ENCODE results near the gene MGAT5B.

DNA sequence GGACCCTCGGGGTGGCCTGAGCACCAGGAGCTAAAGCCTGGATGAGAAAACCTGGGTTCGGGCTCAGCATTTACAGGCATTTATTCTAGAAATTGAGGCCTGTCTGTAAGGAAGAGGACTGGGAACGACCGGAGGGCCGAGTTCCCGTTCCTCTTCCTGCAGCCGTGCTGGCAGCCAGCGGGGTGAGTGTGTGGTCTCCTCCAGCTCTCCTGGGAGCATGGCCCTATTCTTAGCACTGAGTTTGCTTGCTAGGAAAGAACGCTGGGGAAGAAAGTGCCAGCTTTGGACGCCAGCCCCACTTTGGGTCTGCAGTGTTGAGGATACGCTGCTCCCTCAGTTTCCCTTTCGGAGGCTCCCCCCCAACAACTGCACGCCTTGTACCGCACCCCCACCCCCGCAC lies 49.6 kb downstream of the MGAT5B start:
- TF ChIP-seq, protein P1, sequence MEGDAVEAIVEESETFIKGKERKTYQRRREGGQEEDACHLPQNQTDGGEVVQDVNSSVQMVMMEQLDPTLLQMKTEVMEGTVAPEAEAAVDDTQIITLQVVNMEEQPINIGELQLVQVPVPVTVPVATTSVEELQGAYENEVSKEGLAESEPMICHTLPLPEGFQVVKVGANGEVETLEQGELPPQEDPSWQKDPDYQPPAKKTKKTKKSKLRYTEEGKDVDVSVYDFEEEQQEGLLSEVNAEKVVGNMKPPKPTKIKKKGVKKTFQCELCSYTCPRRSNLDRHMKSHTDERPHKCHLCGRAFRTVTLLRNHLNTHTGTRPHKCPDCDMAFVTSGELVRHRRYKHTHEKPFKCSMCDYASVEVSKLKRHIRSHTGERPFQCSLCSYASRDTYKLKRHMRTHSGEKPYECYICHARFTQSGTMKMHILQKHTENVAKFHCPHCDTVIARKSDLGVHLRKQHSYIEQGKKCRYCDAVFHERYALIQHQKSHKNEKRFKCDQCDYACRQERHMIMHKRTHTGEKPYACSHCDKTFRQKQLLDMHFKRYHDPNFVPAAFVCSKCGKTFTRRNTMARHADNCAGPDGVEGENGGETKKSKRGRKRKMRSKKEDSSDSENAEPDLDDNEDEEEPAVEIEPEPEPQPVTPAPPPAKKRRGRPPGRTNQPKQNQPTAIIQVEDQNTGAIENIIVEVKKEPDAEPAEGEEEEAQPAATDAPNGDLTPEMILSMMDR (IDR thresholded peaks at IDR 0.05): no peak
- no peak for TF ChIP-seq POLR2A (IDR thresholded peaks at IDR 0.05)
